HEK293T (cell line): ENCODE results near the gene CDK7.

Source experiments
- FOXA1 ChIP-seq: fragments of 450-650 bp; IDR thresholded peaks from 2 replicates; pipeline ENCODE4 v1.6.1; 2016; ENCODE audit warnings: mild to moderate bottlenecking
- SP1 ChIP-seq: fragments of 450-650 bp; IDR thresholded peaks from 2 replicates; pipeline ENCODE4 v1.6.1; 2017
- SUZ12 ChIP-seq: fragments of 450-650 bp; IDR thresholded peaks from 2 replicates; pipeline ENCODE4 v1.6.1; 2016; ENCODE audit warnings: mild to moderate bottlenecking

DNA sequence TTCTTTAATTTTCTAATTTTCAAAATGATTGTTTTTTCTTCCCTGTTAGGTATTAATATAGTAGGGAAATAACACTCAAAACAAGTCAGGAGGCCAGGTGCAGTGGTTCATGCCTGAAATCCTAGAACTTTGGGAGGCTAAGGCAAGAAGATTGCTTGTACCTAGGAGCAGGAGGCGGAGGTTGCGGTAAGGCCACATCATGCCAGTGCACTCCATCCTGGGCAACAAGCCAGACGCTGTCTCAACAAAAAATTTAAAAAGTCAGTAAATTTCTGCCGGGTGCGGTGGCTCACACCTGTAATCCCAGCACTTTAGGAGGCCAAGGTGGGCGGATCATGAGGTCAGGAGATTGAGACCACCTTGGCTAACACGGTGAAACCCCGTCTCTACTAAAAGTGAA, 10.2 kb upstream of the CDK7 start:
- TF ChIP-seq FOXA1 = no peak
- TF ChIP-seq SP1 = no peak
- TF ChIP-seq SUZ12 = no peak
